ENCODE data around the gene CASK.
"Not testable (repeated sequence)": the region's sequence is repeated elsewhere in the genome, so short reads cannot be mapped to it uniquely, and the experiment has no call there.

CASK gene

DNA sequence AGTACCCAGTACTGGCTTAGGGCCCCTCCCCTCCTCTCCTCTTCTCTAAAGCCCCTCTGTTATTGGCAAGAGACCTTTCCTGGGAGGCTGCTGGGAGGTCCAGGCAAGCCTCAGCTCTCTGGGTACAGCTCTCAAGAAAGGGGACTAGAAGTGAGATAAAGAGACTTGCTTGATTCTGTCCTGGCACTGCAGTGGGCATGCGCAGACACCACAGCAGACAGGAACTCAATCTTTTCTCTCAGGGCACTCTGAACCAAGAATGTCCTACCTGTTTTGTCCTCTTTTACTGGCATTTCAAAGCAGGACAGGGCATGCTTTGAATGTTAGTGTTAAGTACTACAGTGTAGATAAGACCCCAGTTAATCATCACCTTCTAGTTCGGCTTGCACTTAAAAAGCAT is 401.3 kb downstream of the CASK start:
- DNase-seq (ENCODE audit: low read depth in 2 of 2, low spot score in 1 of 2): no peak

DNA sequence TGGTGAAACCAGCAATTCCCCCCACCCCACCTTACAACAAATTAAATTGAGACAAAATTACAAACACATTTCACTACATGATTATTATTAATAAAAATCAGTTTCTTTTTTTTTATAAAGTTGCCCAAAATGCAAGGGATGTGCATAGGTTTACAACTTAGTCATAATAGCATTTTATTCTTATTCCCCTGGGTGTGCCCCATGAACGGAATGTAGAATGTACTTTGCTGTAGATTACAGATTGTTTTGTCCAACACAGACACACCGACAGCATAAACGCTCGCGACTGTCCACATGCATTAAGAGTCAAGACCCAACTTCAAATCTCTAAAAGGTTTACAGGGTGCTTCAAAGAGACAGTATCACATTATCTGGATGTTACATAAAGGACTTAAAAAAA is 403.9 kb downstream of the CASK start:
- DNase-seq (ENCODE audit: low read depth in 2 of 2, low spot score in 1 of 2): no peak

DNA sequence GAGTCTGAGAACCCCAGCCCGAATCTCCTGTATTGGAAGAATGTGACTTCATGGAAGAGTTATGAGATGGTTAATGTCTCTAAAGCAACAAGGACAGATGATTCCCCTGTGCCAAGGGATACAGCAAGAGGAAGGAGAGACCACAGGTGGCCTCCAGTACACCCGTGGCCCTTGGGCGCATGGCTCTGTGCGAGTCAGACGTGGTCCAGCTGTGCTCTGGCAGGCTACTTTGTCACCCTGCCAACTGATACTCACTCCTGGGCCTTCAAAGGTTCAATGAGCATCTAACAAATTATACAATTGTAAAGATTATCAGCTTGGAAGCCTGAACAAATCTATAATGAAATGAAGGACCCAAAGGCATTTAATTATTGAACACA is 404.5 kb downstream of the CASK start:
- no peak for DNase-seq (ENCODE audit: low read depth in 2 of 2, low spot score in 1 of 2)

DNA sequence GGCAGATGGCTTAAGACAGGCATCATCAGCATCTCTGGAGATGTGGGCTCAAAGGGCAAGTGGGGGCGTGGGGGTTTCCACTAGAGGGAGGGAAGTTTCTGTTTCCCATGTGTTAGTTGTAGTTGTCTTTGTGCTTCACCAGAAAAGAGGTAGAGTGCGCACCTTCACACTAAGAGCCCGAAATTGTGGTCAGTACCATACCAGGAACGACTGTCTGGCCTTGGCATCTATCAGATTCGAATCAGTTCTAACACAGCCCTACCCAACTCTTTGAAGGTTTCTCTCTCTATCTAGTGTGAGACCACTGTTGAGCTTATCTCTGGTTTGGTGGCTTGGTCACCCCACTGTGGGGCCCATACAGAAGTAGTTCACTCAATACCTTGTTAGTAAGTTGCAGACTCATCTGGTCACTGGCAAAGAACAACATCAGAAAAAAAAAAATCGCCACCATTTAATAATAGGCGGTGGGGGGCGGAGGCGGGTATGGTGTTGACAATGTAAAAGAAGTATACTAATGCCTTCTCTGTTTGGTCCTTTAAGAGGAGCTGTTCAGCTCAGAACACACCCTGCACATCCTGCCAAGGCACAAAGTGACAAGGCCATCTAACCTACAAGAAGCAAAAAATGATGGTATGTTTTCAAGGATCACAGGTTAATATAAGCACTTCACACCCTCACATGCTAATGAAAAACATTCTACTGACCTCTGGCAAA is 405.1 kb downstream of the CASK start:
- DNase-seq (ENCODE audit: low read depth in 2 of 2, low spot score in 1 of 2): no peak

DNA sequence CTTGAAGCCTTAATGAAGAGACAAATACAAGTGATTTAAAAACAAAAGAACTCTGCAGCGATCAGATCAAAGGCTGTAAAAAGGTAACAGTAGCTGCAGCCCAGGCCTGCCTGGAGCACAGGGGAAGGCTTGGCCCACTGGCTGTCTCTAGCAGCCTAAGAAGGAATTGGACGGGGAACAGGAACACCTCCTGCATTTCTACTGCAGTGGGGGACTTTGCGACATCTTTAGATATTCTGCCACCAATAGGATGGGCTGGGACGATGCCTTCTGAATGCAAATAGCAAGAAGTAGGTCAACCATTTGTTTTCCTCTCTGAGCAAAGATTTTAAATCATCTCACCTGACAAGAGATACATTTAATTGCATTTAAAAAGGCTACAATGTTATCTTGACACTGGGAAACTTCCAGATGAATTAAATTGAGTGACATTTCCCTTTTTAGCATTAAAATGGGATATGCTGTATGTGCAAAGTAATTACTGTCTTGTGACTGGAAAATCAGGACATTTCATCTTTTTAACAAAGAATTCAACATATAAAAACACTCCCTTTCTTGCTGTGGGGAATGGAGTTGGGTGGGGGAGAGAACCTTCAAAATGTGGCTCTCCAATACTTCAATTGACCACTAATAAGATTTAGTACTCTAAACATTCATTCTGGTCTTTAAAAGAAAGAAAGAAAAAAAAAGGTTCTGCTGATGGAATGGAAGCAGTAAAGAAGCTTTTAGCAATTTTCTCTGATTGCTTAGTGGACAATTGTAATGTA is 406.2 kb downstream of the CASK start:
- no peak for DNase-seq (ENCODE audit: low read depth in 2 of 2, low spot score in 1 of 2)

DNA sequence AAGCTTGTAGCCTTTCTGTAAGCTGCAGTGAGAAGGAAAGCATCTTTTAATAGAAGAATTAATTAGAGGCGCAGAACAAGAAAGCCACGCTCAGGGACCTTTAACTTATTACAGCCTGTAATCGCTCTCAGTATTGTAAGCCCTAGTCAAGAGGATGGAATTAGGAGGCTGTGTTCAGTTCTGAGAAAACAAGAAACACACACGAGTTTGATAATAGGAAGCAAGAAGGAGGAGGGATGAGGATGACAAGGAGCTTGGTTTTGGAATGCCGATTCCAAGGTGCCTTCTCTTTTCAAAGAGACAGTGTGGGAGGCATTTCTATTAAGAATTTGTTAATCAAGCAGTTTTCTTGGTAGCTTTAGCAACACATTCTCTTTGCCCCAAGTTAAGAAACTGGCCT is 406.9 kb downstream of the CASK start:
- no peak for DNase-seq (ENCODE audit: low read depth in 2 of 2, low spot score in 1 of 2)

DNA sequence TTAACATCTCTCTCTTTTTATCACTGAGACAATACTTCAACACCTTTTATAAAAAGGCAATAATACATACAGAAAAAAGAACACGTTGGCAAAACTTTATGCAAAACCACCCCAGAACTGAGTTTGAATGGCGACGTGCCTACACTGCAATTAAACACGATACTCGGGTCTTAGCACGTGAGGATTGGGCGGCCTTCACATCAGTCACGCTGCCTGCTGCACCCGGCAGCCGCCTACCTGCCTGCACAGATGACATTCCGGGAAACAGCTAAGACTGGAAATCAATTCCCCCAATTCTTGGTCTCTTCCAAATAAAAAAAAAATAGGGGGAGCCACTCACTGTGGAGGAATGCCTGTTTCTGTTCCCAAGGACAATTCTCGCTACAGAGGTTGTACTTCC is 408.0 kb downstream of the CASK start:
- no peak for DNase-seq (ENCODE audit: low read depth in 2 of 2, low spot score in 1 of 2)

DNA sequence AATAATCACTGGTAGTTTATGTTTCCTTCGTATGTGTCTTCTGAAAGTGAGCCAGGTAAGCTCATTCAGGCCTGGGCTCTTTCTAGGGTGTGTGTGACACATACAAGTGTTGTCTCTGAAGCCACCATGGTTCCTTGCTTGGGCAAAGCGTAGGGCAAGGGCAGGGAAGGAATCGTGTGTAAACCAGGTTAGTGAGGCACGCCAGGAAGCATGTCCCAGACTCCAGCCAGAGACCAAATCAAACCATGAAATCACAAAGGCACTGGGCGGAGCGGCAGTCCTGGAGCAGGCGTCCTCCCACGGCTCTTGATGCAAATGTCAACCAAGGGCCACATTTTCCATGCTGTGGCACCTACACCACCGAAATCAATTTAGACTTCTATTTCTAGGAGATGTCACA is 409.2 kb downstream of the CASK start:
- no peak for DNase-seq (ENCODE audit: low read depth in 2 of 2, low spot score in 1 of 2)

DNA sequence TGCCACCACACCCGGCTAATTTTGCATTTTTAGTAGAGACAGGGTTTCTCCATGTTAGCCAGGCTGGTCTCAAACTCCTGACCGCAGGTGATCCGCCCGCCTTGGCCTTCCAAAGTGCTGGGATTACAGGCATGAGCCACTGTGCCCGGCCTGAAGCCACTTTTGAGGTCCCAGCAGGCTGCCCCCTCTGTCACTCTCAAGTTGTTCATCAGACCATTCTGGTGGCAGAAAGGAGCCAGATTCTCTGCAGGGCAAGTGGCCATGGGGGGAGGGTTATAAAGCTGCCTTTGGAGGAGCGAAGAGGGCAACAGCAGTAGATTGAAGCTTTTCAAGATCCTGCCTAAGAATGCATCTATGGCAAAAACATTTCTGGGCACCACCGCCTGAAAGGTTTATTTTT is 410.5 kb downstream of the CASK start:
- DNase-seq (ENCODE audit: low read depth in 2 of 2, low spot score in 1 of 2): not testable (repeated sequence)

DNA sequence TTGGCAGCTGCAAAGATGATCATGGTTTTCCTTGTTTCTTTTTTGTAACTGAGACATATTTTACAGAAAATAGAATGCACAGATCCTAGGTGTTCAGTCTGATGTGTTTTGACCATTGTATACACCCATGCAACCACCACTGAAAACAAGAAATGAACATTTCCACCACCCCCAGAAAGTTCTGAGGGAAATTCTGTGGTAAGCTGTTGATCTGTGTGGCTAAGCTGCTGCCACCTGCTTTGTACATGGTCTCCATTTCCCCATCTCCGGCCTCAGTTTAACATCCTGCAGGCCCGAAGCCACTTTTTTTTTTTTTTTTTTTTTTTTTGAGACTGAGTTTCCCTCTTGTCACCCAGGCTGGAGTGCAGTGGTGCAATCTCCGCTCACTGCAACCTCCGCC is 411.0 kb downstream of the CASK start:
- DNase-seq (ENCODE audit: low read depth in 2 of 2, low spot score in 1 of 2): no peak

DNA sequence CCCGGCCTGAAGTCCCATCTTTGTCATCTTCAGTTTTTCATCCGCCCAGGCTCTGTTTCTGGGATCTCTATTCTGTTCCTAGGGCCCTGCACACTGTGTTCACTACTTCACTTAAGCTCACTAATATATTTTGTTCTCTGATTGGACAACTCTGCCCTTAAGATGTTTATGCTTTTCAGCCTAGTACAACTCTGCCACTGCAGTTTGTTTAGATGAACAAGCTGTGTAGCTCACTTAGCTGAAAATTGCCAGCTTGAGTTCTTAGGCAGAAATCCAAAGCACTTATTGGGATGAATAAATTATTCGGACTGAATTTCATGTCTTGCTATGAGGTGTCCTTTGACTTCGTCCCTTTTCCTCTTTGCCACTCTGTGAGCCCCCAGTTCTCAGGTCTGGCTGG is 415.4 kb downstream of the CASK start:
- DNase-seq (ENCODE audit: low read depth in 2 of 2, low spot score in 1 of 2): no peak

DNA sequence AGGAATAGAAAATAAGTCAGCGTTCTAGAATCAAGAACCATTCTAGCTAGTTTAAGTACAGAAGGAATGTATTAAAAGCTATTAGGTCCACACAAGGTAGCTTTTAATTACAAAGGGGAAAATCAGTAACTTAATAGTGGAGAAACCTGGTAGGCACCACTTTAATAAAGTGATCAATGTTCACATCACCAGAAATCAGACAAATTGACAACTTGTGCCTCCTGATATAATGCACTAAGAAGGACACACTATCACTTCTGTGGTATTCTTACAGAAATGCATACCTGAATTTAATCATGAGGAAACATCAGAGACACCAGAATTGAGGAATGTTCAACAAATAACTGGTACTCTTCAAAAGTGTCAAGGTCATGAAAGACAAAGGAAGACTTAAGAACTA is 421.4 kb downstream of the CASK start:
- DNase-seq (ENCODE audit: low read depth in 2 of 2, low spot score in 1 of 2): no peak

DNA sequence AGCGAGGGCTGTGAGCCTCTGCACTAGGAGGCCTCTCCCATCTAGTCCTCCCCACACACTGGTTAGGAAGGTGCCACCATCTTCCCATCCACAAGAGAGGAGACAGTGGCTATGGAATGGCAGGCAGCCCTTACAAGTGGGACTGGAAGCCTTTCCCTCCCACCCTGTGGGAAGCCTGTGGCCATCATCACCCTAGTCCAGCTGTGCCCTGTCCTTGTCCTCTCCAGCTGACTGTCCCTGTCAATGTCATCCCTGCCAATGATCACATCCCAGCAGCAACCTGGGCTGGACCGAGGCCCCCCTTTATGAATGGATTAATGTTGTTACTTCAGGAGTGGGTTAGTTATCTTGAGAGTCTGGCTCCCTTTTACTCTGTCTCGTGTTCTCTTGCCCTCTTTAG is 423.4 kb downstream of the CASK start:
- no peak for DNase-seq (ENCODE audit: low read depth in 2 of 2, low spot score in 1 of 2)

DNA sequence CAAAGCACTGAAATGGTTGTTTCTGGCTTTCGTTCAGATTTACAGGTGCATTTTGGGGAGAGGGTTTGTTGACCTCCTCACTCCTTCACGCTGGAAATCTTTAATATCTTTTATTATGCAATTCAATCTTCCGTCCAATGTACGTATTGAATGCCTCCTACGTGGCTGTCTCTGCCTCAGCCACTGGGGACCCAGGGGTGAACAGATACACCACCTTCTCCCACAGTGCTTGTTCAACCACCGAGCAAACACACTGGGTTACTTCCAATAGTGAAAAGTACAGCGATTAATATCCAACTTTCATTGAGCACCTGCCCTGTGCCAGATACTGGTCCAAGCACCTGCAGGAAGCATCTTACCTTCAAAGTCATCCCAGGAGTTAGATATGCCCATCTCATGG is 424.2 kb downstream of the CASK start:
- DNase-seq (ENCODE audit: low read depth in 2 of 2, low spot score in 1 of 2): no peak

DNA sequence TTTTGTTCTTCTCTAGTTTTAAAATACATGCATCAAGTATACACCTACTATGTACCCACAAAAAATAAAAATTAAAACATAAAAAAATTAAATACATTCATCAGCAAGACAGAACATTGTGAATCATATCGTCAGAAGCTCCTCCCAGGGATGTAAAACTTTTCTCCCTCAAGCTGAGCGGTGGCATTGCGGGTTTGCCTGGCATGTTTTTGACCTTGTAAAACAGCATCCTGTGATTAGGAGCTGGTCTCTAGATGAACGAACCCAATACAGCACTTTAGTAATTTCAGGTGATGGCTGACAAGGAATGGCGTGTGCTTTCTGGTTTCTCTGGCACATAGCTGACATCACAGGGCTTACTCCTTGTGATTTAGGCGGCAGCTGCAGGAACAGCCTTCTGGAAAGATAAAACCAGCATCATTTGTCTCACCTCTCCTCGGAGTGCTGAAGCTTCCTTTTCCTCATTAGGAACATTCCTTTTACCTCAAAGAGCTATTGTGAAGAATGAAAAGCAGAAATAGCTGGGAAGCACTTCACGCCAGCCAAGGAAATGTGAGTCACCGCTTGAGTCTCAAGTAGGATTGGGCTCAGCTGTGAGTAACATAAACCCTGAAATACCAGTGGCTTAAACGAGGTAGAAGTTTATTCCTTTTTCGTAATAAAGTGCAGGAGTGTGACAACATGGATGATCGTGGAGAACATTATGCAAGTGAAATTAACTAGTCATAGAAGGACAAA is 431.9 kb downstream of the CASK start:
- no peak for DNase-seq (ENCODE audit: low read depth in 2 of 2, low spot score in 1 of 2)

DNA sequence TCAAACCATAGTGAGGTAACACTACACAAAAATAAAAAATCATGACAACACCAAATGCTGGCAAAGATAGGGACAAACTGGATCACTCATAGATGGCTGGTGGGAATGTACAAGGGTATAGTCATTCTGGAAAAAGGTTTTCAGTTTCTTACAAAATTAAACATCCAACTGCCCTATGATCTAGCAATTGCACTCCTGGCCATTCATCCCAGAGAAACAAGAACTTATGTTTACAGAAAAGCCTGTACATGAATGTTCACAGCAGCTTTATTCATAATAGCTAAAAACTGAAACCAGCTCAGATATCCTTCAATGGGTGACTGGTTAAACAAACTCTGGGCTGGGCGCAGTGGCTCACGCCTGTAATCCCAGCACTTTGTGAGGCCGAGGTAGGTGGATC is 432.9 kb downstream of the CASK start:
- no peak for DNase-seq (ENCODE audit: low read depth in 2 of 2, low spot score in 1 of 2)

DNA sequence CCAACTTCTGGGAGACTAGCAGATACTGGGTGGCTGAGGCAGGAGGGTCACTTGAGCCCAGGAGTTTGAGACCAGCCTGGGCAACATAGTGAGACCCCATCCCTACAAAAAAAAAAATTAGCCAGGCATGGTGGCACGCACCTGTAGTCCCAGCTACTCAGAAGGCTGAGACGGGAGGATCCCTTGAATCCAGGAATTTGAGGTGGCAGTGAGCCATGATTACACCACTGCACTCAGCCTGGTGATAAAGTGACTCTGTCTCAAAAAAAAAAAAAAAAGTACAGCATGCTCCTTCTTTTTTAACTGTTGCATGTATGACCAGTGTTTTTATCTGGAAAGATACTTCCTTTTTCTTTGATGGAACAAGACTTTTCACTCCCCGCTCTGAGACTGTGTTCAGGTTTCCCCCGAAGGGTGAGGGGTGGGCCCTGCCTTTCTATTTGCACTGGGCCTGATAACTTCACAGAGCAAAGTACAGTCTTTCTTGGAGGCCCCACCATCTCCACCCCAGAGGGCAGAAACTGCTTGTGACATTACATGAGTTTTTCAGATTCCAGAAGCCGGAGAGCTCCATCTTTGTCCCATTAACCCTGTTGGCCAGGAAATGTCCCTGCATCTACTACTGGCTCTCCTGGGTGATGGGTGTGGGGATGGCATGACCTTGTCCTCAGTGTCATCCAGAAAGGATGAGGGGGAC is 441.1 kb downstream of the CASK start:
- DNase-seq (ENCODE audit: low read depth in 2 of 2, low spot score in 1 of 2): no peak

DNA sequence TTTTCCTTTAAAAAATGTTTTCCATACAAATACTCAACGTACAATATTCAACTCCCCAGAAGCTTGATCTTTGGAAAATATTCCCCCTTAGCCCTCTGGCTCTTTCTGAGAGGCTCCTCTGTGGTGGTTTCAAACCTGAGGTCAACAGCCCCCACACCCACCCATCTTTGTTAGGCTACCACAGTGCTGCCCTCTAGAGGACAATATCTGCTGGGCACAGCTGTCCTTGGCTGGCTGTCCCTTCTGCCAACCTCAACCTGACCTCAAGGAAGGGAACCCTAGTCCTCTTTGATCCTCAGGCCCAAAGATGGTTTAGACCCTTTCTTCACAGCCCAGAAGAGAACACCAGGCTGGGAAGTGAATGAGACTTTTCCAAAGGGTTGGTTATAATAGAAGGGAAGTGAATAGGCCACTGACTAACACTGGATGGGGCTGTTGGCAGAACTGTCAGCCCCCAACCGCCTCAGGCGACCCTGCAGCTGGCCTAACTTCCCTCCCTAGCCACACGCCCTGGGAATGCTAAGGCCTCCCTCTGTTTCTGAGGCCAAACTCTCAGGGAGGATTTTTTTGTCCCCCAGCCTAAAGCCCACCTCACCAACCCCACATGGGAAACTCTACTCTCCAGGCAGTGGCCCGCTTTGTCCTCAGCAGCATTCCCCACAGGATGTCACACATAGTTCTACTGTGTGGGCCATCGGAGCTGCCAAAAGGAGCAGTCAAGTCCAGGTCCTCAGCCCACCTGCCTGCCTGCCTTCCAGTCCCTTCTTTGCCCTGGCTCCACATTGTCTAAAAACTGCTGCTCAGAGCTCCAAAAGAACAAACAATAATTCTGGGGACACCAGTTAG is 441.9 kb downstream of the CASK start:
- DNase-seq (ENCODE audit: low read depth in 2 of 2, low spot score in 1 of 2): no peak

DNA sequence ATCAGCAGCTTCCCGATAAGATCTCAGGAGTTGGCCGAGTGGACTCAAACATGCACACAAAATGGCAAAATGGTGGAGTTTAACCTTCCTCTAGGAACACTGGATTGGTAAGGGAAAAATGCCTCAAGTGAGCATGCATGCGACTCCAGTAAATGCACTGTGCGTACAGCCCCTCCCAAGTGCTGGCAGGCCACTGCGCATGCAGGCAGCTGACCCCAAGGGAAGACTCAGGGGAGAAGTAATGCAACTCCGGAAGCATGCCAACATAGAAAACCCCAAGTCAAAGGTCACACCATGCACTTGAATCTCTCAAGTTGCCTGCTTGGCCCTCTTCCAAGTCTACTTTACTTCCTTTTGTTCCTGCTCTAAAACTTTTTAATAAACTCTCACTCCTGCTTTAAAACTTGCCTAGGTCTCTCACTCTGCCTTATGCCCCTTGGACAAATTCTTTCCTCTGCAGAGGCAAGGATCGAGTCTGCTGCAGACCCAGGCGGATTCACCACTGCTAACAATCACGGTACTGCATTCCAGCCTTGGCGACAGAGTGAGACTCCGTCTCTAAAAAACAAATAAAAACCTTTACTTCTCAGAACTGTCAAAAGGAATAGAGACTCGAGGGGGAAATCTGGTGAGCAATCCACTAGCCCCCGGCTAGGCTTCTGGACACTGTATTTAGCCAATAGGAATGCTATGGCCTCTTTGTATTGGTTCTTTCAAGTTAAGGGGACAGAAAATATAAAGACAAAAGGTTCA is 442.7 kb downstream of the CASK start:
- no peak for DNase-seq (ENCODE audit: low read depth in 2 of 2, low spot score in 1 of 2)

DNA sequence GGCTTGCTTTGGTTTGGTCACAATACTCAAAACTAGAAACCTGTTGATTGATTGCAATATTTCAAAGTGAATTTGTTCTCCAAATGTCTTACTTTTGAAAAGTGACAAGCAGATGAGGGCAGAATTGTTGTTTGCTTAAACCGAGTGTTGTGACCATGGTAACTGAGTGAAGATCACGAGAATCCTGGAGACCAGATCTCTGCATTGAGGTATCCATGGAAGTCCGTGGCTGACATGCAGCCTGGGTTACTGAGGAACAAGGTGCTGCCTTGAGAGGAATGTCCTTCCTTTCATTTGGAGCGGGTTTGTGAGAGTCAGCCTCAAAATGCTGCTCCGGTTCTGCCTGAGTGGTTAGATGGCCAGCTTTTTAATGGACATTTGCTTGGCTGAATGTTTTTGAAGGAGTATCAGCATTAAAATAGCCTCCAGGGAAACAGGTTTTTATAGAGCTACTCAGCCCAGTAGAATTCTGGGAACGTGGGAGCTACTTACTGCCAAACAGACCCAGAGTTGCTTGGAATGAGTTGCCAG is 444.9 kb downstream of the CASK start:
- DNase-seq (ENCODE audit: low read depth in 2 of 2, low spot score in 1 of 2): no peak

Data from stimulated activated CD8-positive, alpha-beta memory T cell treated with anti-CD3 and anti-CD28 coated beads, Interleukin-4, amount 100 ng/mL, for 1 hour (primary cell).